CD4-positive, alpha-beta T cell (primary cell): ENCODE results near the gene NTRK2. TPM values are rescaled to one million over a fixed set of nuclear protein-coding genes. Genes with fewer than 3 reads are reported as not detected.

ENCODE experiments used
- ATAC-seq: fragments of 200-7000 bp; cut with Tn5 transposase; one replicate; pipeline ENCODE4 v1.10.0; 2022; ENCODE audit warnings: mild to moderate bottlenecking; ENCODE audit not compliant: poor library complexity
- CTCF ChIA-PET: fragments of 350-600 bp; sonication (Branson Sonifier 250); formaldehyde crosslinking; loops from one replicate; lab custom pipeline; 2021; ENCODE audit warnings: antibody characterized with exemption, inconsistent platforms; lab: Charles Lee
- POLR2A ChIA-PET: fragments of 350-600 bp; sonication (Branson Sonifier 250); formaldehyde crosslinking; loops from one replicate; lab custom pipeline; 2021; ENCODE audit warnings: antibody characterized with exemption, inconsistent platforms; lab: Charles Lee
- DNase-seq, 14 experiments: peaks; one replicate each; pipeline ENCODE4 v3.0.0-alpha.2; 2013 to 2020; ENCODE audit warnings: mixed read lengths in 2 of 14
- H3K27ac ChIP-seq, 2 donors: one replicate each; pipeline versions ENCODE4 v1.5.1 to v1.7.0; 2013; ENCODE audit warnings: low read length in 2 of 2, low read depth in 1 of 2, mild to moderate bottlenecking in 1 of 2
- H3K27me3 ChIP-seq, 2 experiments: 1 replicate in 1 of 2; 2 replicates in 1 of 2; pipeline versions ENCODE4 v1.6.1 to v1.7.0; 2013; ENCODE audit warnings: low read length in 2 of 2, control low read depth in 1 of 2, mild to moderate bottlenecking in 1 of 2, moderate library complexity in 1 of 2; ENCODE audit not compliant: insufficient read depth in 2 of 2, control insufficient read depth in 1 of 2
- H3K36me3 ChIP-seq: one replicate; pipeline ENCODE4 v1.6.1; 2013; ENCODE audit warnings: low read length, control low read depth; ENCODE audit not compliant: insufficient read depth
- H3K4me1 ChIP-seq: one replicate; pipeline ENCODE4 v1.6.1; 2013; ENCODE audit warnings: low read length, control low read depth; ENCODE audit not compliant: insufficient read depth
- H3K4me3 ChIP-seq: one replicate; pipeline ENCODE4 v1.5.1; 2013; ENCODE audit warnings: mild to moderate bottlenecking, low read length, moderate library complexity
- H3K9me3 ChIP-seq, 2 experiments: 1 replicate in 1 of 2; 2 replicates in 1 of 2; pipeline versions ENCODE4 v1.6.1 to v1.7.0; 2013; ENCODE audit warnings: low read length in 2 of 2, mild to moderate bottlenecking in 2 of 2, control low read depth in 1 of 2, moderate library complexity in 1 of 2; ENCODE audit not compliant: control insufficient read depth in 1 of 2, insufficient read depth in 1 of 2
- H3K27ac Mint-ChIP-seq: one replicate; pipeline ENCODE4 v1.8.0; 2020; ENCODE audit warnings: mixed read lengths
- H3K27me3 Mint-ChIP-seq: one replicate; pipeline ENCODE4 v1.8.0; 2021; ENCODE audit warnings: mixed read lengths
- H3K36me3 Mint-ChIP-seq: one replicate; pipeline ENCODE4 v1.8.0; 2021; ENCODE audit warnings: low read depth, mixed read lengths
- H3K4me1 Mint-ChIP-seq: one replicate; pipeline ENCODE4 v1.8.0; 2021; ENCODE audit warnings: low read depth, mixed read lengths
- H3K4me3 Mint-ChIP-seq: one replicate; pipeline ENCODE4 v1.8.0; 2020; ENCODE audit warnings: mild to moderate bottlenecking, mixed read lengths
- H3K9me3 Mint-ChIP-seq: one replicate; pipeline ENCODE4 v1.8.0; 2020; ENCODE audit warnings: mixed read lengths
- CTCF ChIP-seq: fragments of 200-600 bp; IDR thresholded peaks from one replicate; pipeline ENCODE4 v1.8.0; 2022; ENCODE audit warnings: antibody characterized with exemption, mild to moderate bottlenecking
- intact Hi-C, 2 experiments: fragments of 100-400 bp; cut with DNase I in 1 of 2; cut with micrococcal nuclease in 1 of 2; formaldehyde crosslinking; loops; one replicate each; pipeline versions ENCODE4 v1.15.1 to v1.9.0; 2023 to 2025; cut with DNase I, micrococcal nuclease
- total RNA-seq, 174 experiments: library from RNA in 2 of 174; stranded (reverse) in 2 of 174; gene quantifications; one replicate each; pipeline ENCODE4 v1.2.3 and lab custom pipeline; 2021 to 2026

NTRK2 gene
- total RNA-seq, 2 experiments from 2014 or later = 0.06 to 0.14 TPM

- Mint-ChIP-seq H3K27me3 (peaks cover 5% of the 10 kb centered on the region), H3K4me1 (no peaks in the 10 kb centered on the region), H3K36me3 (no peaks in the 10 kb centered on the region), H3K9me3 (no peaks in the 10 kb centered on the region), H3K27ac (no peak overlapping the region), H3K4me3 (no peak overlapping the region)
- no peaks in the 10 kb centered on the region for H3K27me3 ChIP-seq
- intact Hi-C loops = no loop called here
- H3K27ac ChIP-seq = no peak overlapping the region
- CTCF ChIA-PET = interaction anchor here (1.0 kb wide), 1 partner anchor 10 kb away, joined by 3 read pairs; no protein-coding TSS in a partner anchor
- H3K4me3 ChIP-seq = no peak overlapping the region
- DNase-seq (no peak), ATAC-seq (no peak)
- TF ChIP-seq CTCF = no peak
- POLR2A ChIA-PET = no interaction called here
- H3K36me3 ChIP-seq = no peaks in the 10 kb centered on the region
- H3K9me3 ChIP-seq = peaks cover 0 to 3% of the 10 kb centered on the region in 2 experiments
- H3K4me1 ChIP-seq = no peaks in the 10 kb centered on the region
Measured at GRCh38 chr9:84978661-84979060, 309.1 kb downstream of the NTRK2 start.

DNA sequence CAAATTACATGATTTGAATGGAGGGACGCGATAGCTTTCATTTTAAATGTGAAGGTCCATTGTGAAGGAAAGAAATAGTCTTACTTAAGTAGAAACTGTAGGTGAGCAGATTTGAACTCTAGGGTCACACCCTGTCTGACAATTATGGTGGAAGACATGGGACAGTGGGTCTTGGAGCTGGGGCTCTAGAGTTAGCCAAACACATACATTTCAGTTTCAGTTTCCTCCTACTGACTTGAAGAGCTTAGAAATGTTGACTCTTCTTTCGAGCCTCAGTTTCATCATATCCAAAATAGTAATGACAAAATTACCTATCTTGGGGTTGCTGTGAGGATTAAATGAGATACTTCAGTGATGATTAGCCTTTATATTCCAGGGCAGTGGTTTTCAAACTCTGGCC, 314.2 kb downstream of the NTRK2 start:
- Mint-ChIP-seq H3K9me3 (no peaks in the 10 kb centered on the region), H3K4me3 (no peak overlapping the region), H3K36me3 (no peaks in the 10 kb centered on the region), H3K27me3 (peaks cover 19% of the 10 kb centered on the region), H3K4me1 (no peaks in the 10 kb centered on the region), H3K27ac (no peak overlapping the region)
- H3K36me3 ChIP-seq = no peaks in the 10 kb centered on the region
- no peak overlapping the region for H3K27ac ChIP-seq
- no peaks in the 10 kb centered on the region for H3K4me1 ChIP-seq
- intact Hi-C loops = no loop called here
- no peak for TF ChIP-seq CTCF
- CTCF ChIA-PET = no interaction called here
- POLR2A ChIA-PET = no interaction called here
- H3K27me3 ChIP-seq = no peaks in the 10 kb centered on the region
- ATAC-seq (no peak), DNase-seq (no peak)
- H3K9me3 ChIP-seq = no peaks in the 10 kb centered on the region
- H3K4me3 ChIP-seq = no peak overlapping the region

DNA sequence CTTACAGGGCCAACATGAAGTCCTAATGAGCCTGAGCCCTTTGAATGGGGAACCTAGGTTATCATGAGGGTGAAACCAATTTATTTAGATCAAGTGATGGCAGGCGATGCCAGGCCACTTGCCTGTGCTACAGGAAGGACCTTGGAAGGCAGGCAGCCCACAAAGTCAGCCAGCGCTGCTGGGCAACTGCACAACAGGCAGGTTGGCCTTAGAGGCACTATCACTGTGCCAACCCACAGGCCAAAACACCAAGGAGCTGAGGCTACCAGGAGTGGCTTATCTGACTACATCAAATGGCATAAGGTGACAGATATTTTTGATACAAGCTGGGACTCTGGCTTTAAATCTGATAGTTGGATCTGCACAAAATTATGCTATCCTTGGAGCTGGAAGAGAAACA, 319.1 kb downstream of the NTRK2 start:
- TF ChIP-seq CTCF = no peak
- no peak overlapping the region for H3K4me3 ChIP-seq
- DNase-seq (no peak), ATAC-seq (no peak)
- intact Hi-C loops = no loop called here
- H3K36me3 Mint-ChIP-seq = no peaks in the 10 kb centered on the region
- CTCF ChIA-PET = interaction anchor here (1.0 kb wide), 1 partner anchor 10 kb away, joined by 3 read pairs; no protein-coding TSS in a partner anchor
- POLR2A ChIA-PET = no interaction called here
- H3K4me3 Mint-ChIP-seq = no peak overlapping the region
- peaks cover 0 to 7% of the 10 kb centered on the region in 2 experiments for H3K9me3 ChIP-seq
- no peaks in the 10 kb centered on the region for H3K4me1 ChIP-seq
- H3K4me1 Mint-ChIP-seq = no peaks in the 10 kb centered on the region
- peaks cover 24% of the 10 kb centered on the region for H3K27me3 Mint-ChIP-seq
- no peaks in the 10 kb centered on the region for H3K36me3 ChIP-seq
- H3K27ac Mint-ChIP-seq = no peak overlapping the region
- H3K27me3 ChIP-seq = no peaks in the 10 kb centered on the region
- H3K27ac ChIP-seq = no peak overlapping the region
- H3K9me3 Mint-ChIP-seq = no peaks in the 10 kb centered on the region
